ENCODE measurements around the gene STARD13. TPM values are rescaled to one million over a fixed set of nuclear protein-coding genes. Genes with fewer than 3 reads are reported as not detected.
A peak's percentile ranks its signal among the peaks of the same experiment; 100 is the strongest.

STARD13 gene
- total RNA-seq, 4 donors from 2014 or later, result 52.0 to 114 (median 89.2) TPM

DNA sequence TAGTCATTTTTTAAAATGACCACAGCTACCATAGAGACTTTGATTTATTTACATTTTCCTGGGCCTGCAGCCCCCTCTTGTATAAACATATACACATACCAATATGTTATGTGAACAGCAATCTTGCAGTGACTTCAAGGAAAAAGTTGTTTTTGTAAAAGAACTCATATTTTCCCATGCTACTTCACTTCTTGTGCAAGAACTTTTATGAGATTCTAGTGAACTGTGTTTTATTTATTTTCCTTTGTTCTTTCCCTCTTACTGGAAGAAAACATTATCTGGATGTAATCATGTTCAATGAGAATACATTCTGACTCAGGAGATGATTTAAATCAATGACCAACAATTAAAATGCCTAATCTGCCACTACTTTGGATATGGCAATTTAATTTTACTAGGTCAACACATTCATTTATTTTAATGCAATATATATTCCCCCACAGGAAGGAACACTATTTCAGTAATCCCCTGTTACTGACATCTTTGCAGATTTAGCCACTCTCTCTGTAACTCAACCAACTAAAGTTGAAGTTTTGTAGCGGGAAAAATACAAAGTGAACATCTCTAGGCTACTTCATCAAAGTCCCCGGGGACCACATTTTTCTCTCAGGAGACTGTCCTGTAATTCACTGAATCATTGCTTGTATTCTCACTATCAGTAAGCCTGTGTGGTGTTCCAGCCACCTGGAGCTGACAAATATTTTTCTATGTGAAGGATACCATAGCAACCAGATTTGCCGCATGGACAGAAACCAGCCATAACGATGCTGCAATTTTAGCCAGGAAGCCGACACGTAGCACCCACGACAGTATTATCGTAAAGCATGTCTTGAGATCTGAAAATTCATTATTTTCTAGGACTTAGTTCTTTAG is 90.5 kb downstream of the STARD13 start:
- WGBS, 2 donors, result 70 to 76% methylated on average over 8 of the region's 8 CpGs
- Histone ChIP-seq H3K36me3 (no peaks in the 10 kb centered on the region), H3K4me1 (peaks cover 34 to 41% of the 10 kb centered on the region in 2 donors), H3K27ac (peak overlapping the region in 2 of 3 donors; percentile 17 to 45), H3K4me3 (replicated peaks in 1 of 3) (no peak overlapping the region), H3K27me3 (no peaks in the 10 kb centered on the region), H3K9me3 (no peaks in the 10 kb centered on the region)
- no peak for DNase-seq
- intact Hi-C loops (cut with DNase I), result no loop called here
- TF ChIP-seq POLR2A (IDR thresholded peaks at IDR 0.05), result no peak
- TF ChIP-seq, protein P1, sequence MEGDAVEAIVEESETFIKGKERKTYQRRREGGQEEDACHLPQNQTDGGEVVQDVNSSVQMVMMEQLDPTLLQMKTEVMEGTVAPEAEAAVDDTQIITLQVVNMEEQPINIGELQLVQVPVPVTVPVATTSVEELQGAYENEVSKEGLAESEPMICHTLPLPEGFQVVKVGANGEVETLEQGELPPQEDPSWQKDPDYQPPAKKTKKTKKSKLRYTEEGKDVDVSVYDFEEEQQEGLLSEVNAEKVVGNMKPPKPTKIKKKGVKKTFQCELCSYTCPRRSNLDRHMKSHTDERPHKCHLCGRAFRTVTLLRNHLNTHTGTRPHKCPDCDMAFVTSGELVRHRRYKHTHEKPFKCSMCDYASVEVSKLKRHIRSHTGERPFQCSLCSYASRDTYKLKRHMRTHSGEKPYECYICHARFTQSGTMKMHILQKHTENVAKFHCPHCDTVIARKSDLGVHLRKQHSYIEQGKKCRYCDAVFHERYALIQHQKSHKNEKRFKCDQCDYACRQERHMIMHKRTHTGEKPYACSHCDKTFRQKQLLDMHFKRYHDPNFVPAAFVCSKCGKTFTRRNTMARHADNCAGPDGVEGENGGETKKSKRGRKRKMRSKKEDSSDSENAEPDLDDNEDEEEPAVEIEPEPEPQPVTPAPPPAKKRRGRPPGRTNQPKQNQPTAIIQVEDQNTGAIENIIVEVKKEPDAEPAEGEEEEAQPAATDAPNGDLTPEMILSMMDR (IDR thresholded peaks at IDR 0.05), result no peak

DNA sequence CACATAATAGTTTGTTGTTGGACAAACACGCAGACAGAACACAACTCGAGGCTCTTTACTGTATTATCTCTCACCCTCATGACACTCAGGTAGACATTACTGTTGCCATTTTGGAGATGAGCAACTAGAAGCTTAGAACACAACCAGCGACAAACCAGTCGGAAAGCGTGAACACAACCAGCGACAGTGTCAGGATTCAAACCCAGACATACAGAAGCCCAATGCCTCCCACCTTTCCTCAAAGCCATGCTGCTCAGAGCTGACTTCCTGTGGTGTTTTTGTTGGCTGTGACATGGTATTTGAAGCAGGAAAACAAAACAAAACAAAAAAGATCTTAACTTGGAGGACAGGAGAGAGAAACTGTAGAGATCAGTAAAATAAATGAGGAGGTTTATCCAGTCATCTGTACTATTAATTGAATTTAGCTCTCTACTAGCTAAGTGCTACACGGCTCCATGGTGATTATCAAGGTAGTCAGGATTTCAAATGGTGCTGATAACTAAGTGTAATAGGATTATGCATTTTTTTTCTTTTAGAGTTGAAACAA is 92.1 kb downstream of the STARD13 start:
- no peaks in the 10 kb centered on the region for H3K27me3 ChIP-seq
- H3K27ac ChIP-seq, result peak overlapping the region; percentile 1 to 45 (median 17)
- 56 to 64% methylated on average over 7 of the region's 7 CpGs for WGBS, 2 donors
- TF ChIP-seq POLR2A (IDR thresholded peaks at IDR 0.05), result no peak
- TF ChIP-seq, protein P1 (IDR thresholded peaks at IDR 0.05), result no peak
- H3K4me1 ChIP-seq, result peaks cover 37 to 41% of the 10 kb centered on the region in 2 donors
- no peak overlapping the region for H3K4me3 ChIP-seq (replicated peaks in 1 of 3)
- no peaks in the 10 kb centered on the region for H3K36me3 ChIP-seq
- H3K9me3 ChIP-seq, result no peaks in the 10 kb centered on the region
- intact Hi-C loops (cut with DNase I), result no loop called here
- no peak for DNase-seq

DNA sequence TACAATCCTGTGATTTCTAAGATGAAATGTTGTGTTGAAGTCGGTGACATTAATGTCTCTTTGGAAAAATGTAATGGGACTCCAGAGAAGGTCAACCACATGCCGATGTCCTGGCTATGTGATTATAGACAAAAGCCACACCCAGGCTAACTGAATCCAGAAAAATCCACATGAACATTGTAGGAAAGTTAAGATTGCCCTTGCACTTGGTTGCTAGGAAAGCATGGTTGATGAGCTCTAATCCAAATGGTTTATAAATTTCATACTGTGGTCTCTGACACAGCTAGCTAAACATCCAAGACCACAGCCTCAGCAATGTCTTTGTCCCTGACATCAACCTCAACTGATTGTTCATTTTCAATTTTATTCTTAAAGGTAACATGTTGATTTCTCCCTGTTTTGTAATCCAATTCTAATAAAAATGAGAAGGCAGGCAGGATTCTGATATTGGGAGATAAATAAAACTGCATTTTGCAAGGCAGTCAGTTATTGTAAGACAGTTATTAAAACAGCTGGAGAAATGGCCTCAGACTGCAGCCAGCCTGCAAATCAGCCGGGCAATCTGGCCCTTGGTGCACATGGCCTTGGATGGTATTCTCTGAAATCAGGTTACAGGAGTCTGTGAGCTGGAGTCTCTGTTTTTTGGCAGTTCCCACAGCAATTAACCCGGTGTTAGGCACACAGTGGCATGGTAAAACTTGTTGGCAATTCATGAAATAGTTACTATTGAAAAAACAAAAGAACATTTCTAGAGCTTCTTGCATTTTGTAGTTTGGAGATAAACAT is 93.9 kb downstream of the STARD13 start:
- 67 to 78% methylated on average over 4 of the region's 4 CpGs for WGBS, 2 donors
- no peak for TF ChIP-seq POLR2A (IDR thresholded peaks at IDR 0.05)
- TF ChIP-seq, protein P1 (IDR thresholded peaks at IDR 0.05), result no peak
- peaks cover 41 to 55% of the 10 kb centered on the region in 2 donors for H3K4me1 ChIP-seq

DNA sequence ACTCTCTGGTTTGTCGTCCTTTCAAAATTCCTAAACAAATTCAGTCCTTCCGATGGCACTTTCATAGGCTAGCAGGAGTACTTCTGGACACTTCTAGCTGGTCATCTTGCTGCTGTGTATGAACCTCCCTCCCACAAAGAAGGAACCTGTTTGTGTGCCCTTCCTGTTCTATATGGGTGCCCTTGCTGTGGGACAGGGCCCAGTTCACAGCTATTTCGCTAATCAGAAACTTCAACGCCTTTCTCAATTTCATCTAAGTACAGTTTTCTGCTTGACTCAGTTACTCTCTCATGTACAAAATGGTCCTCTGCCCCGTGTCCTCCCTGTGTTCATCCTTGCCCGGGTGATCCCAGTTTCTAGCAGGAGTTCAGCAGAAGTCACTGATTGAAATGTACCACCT is 96.1 kb downstream of the STARD13 start:
- no peaks in the 10 kb centered on the region for H3K27me3 ChIP-seq
- H3K4me3 ChIP-seq (replicated peaks in 1 of 3), result no peak overlapping the region
- intact Hi-C loops (cut with DNase I), result no loop called here
- H3K4me1 ChIP-seq, result peaks cover 29 to 59% of the 10 kb centered on the region in 2 donors
- no peaks in the 10 kb centered on the region for H3K9me3 ChIP-seq
- H3K27ac ChIP-seq, result peak overlapping the region in 2 of 3 donors; percentile 46 to 49
- no peaks in the 10 kb centered on the region for H3K36me3 ChIP-seq
- TF ChIP-seq, protein P1 (IDR thresholded peaks at IDR 0.05), result no peak
- TF ChIP-seq POLR2A (IDR thresholded peaks at IDR 0.05), result no peak
- WGBS, 2 donors, result 74 to 87% methylated on average over 6 of the region's 6 CpGs
- no peak for DNase-seq

More for the DNA sequence above, 93.9 kb downstream of the STARD13 start:
- no peaks in the 10 kb centered on the region for H3K27me3 ChIP-seq
- no peak overlapping the region for H3K4me3 ChIP-seq (replicated peaks in 1 of 3)
- peak overlapping the region in 1 of 3 donors; percentile 16 for H3K27ac ChIP-seq
- H3K36me3 ChIP-seq, result no peaks in the 10 kb centered on the region
- intact Hi-C loops (cut with DNase I), result no loop called here
- no peaks in the 10 kb centered on the region for H3K9me3 ChIP-seq
- DNase-seq, result no peak
